OCI-LY3 (cell line): ENCODE results near the gene FAM118B.

Source experiments
- EZH2phosphoT487 ChIP-seq: fragments of 200-600 bp; shearing (Covaris generic); IDR thresholded peaks from 2 replicates; pipeline ENCODE4 v1.6.1; 2018; ENCODE audit warnings: antibody characterized with exemption, mixed run types, low read depth
- TF ChIP-seq, protein P1 (sequence below): fragments of 200-600, 300-600 bp; sonication (generic); IDR thresholded peaks from 2 replicates; pipeline ENCODE4 v1.5.1; 2014; ENCODE audit warnings: antibody characterized with exemption, low read length, low read depth

DNA sequence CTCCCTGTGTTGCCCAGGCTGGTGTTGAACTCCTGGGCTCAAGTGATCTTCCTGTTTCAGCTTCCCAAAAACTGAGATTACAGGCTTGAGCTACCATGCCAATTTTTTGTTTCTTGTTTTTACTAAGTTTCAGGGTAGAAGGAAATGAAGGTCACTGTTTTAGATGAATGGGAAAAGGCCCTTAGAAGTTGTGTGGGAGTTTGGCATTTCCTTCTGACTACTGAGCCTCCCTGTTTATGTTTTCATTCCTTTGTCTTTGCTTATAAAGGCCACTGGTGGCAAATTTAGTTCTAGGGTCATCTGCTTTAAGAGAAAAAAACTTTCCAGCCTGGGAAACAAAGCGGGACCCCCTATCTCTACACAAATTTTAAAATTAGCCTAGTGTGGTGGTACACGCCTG lies 35.1 kb downstream of the FAM118B start:
- TF ChIP-seq, protein P1, sequence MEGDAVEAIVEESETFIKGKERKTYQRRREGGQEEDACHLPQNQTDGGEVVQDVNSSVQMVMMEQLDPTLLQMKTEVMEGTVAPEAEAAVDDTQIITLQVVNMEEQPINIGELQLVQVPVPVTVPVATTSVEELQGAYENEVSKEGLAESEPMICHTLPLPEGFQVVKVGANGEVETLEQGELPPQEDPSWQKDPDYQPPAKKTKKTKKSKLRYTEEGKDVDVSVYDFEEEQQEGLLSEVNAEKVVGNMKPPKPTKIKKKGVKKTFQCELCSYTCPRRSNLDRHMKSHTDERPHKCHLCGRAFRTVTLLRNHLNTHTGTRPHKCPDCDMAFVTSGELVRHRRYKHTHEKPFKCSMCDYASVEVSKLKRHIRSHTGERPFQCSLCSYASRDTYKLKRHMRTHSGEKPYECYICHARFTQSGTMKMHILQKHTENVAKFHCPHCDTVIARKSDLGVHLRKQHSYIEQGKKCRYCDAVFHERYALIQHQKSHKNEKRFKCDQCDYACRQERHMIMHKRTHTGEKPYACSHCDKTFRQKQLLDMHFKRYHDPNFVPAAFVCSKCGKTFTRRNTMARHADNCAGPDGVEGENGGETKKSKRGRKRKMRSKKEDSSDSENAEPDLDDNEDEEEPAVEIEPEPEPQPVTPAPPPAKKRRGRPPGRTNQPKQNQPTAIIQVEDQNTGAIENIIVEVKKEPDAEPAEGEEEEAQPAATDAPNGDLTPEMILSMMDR, result no peak
- no peak for TF ChIP-seq EZH2phosphoT487
